ENCODE measurements around the gene ATG7. TPM values are rescaled to one million over a fixed set of nuclear protein-coding genes. Genes with fewer than 3 reads are reported as not detected.

Gene ATG7
- total RNA-seq, 1 experiment from 2014 or later, result 55.1 TPM

- DNase-seq (ENCODE audit: low read depth), result no peak
- in situ Hi-C loops (cut with HindIII; ENCODE audit: low pct_unique_long_range_greater_than_20kb, low sequenced_read_pairs), result no loop called here
These were observed 274.6 kb downstream of the ATG7 start for GRCh38 chr3:11546657-11547302.

- in situ Hi-C loops (cut with HindIII; ENCODE audit: low pct_unique_long_range_greater_than_20kb, low sequenced_read_pairs), result no loop called here
- no peak for DNase-seq (ENCODE audit: low read depth)
These were observed 275.3 kb downstream of the ATG7 start for GRCh38 chr3:11547498-11547897.

- DNase-seq (ENCODE audit: low read depth), result peak; percentile 30
- in situ Hi-C loops (cut with HindIII; ENCODE audit: low pct_unique_long_range_greater_than_20kb, low sequenced_read_pairs), result no loop called here
These were observed 276.5 kb downstream of the ATG7 start for GRCh38 chr3:11548721-11549131.

- in situ Hi-C loops (cut with HindIII; ENCODE audit: low pct_unique_long_range_greater_than_20kb, low sequenced_read_pairs), result no loop called here
- no peak for DNase-seq (ENCODE audit: low read depth)
These were observed 277.5 kb downstream of the ATG7 start for GRCh38 chr3:11549580-11550140.

GRCh38 chr3:11551036-11551435 lies 278.8 kb downstream of the ATG7 start:
- no peak for DNase-seq (ENCODE audit: low read depth)
- in situ Hi-C loops (cut with HindIII; ENCODE audit: low pct_unique_long_range_greater_than_20kb, low sequenced_read_pairs), result no loop called here

GRCh38 chr3:11552289-11553264 lies 280.4 kb downstream of the ATG7 start:
- no peak for DNase-seq (ENCODE audit: low read depth)
- in situ Hi-C loops (cut with HindIII; ENCODE audit: low pct_unique_long_range_greater_than_20kb, low sequenced_read_pairs), result no loop called here

GRCh38 chr3:11553436-11554235 lies 281.4 kb downstream of the ATG7 start:
- in situ Hi-C loops (cut with HindIII; ENCODE audit: low pct_unique_long_range_greater_than_20kb, low sequenced_read_pairs), result no loop called here
- DNase-seq (ENCODE audit: low read depth), result no peak

- in situ Hi-C loops (cut with HindIII; ENCODE audit: low pct_unique_long_range_greater_than_20kb, low sequenced_read_pairs), result no loop called here
- DNase-seq (ENCODE audit: low read depth), result no peak
These were observed 282.0 kb downstream of the ATG7 start for GRCh38 chr3:11554236-11554610.

- no peak for DNase-seq (ENCODE audit: low read depth)
- in situ Hi-C loops (cut with HindIII; ENCODE audit: low pct_unique_long_range_greater_than_20kb, low sequenced_read_pairs), result no loop called here
These were observed 282.5 kb downstream of the ATG7 start for GRCh38 chr3:11554666-11555065.

- no peak for DNase-seq (ENCODE audit: low read depth)
- in situ Hi-C loops (cut with HindIII; ENCODE audit: low pct_unique_long_range_greater_than_20kb, low sequenced_read_pairs), result no loop called here
These were observed 283.1 kb downstream of the ATG7 start for GRCh38 chr3:11555211-11555782.

GRCh38 chr3:11555881-11556633 lies 283.9 kb downstream of the ATG7 start:
- no peak for DNase-seq (ENCODE audit: low read depth)
- in situ Hi-C loops (cut with HindIII; ENCODE audit: low pct_unique_long_range_greater_than_20kb, low sequenced_read_pairs), result no loop called here

GRCh38 chr3:11556851-11557644 lies 284.9 kb downstream of the ATG7 start:
- DNase-seq (ENCODE audit: low read depth), result no peak
- in situ Hi-C loops (cut with HindIII; ENCODE audit: low pct_unique_long_range_greater_than_20kb, low sequenced_read_pairs), result no loop called here

GRCh38 chr3:11558002-11558401 lies 285.8 kb downstream of the ATG7 start:
- DNase-seq (ENCODE audit: low read depth), result peak; percentile 10
- in situ Hi-C loops (cut with HindIII; ENCODE audit: low pct_unique_long_range_greater_than_20kb, low sequenced_read_pairs), result no loop called here

- no peak for DNase-seq (ENCODE audit: low read depth)
- in situ Hi-C loops (cut with HindIII; ENCODE audit: low pct_unique_long_range_greater_than_20kb, low sequenced_read_pairs), result no loop called here
These were observed 286.3 kb downstream of the ATG7 start for GRCh38 chr3:11558411-11558903.

GRCh38 chr3:11558918-11559815 lies 287.0 kb downstream of the ATG7 start:
- in situ Hi-C loops (cut with HindIII; ENCODE audit: low pct_unique_long_range_greater_than_20kb, low sequenced_read_pairs), result no loop called here
- DNase-seq (ENCODE audit: low read depth), result no peak
